Activated CD4-positive, alpha-beta memory T cell treated with anti-CD3 and anti-CD28 coated beads for 36 hours (primary cell): ENCODE results near the gene NAV3. TPM values are rescaled to one million over a fixed set of nuclear protein-coding genes. Genes with fewer than 3 reads are reported as not detected.
"Not testable (repeated sequence)": the region's sequence is repeated elsewhere in the genome, so short reads cannot be mapped to it uniquely, and the experiment has no call there.

Source experiments
- CTCF ChIA-PET: fragments of 350-600 bp; sonication (Branson Sonifier 250); formaldehyde crosslinking; loops from one replicate; lab custom pipeline; 2021; ENCODE audit warnings: antibody characterized with exemption, inconsistent platforms; lab: Charles Lee
- POLR2A ChIA-PET: fragments of 350-600 bp; sonication (Branson Sonifier 250); formaldehyde crosslinking; loops from one replicate; lab custom pipeline; 2021; ENCODE audit warnings: antibody characterized with exemption; lab: Charles Lee
- DNase-seq: peaks from one replicate; pipeline ENCODE4 v3.0.0-alpha.2; 2020
- H3K27ac Mint-ChIP-seq: one replicate; pipeline ENCODE4 v1.8.0; 2021; ENCODE audit warnings: mixed read lengths
- H3K27me3 Mint-ChIP-seq: one replicate; pipeline ENCODE4 v1.8.0; 2021; ENCODE audit warnings: mixed read lengths
- H3K36me3 Mint-ChIP-seq: one replicate; pipeline ENCODE4 v1.8.0; 2021; ENCODE audit warnings: mixed read lengths
- H3K4me1 Mint-ChIP-seq: one replicate; pipeline ENCODE4 v1.8.0; 2021; ENCODE audit warnings: low read depth, mixed read lengths
- H3K4me3 Mint-ChIP-seq: one replicate; pipeline ENCODE4 v1.8.0; 2021; ENCODE audit warnings: mild to moderate bottlenecking, mixed read lengths
- H3K9me3 Mint-ChIP-seq: one replicate; pipeline ENCODE4 v1.8.0; 2021; ENCODE audit warnings: mixed read lengths
- intact Hi-C: fragments of 100-400 bp; cut with micrococcal nuclease; formaldehyde crosslinking; loops from one replicate; pipeline ENCODE4 v1.15.1; 2023
- total RNA-seq, 2 experiments: library from RNA; stranded (reverse); gene quantifications; one replicate each; pipeline ENCODE4 v1.2.3, GENCODE V29; 2021

Gene NAV3
- total RNA-seq, 2 experiments from 2014 or later: not detected

- POLR2A ChIA-PET: no interaction called here
- intact Hi-C loops: no loop called here
- Mint-ChIP-seq H3K27ac (no peak overlapping the region), H3K36me3 (no peaks in the 10 kb centered on the region), H3K4me3 (no peak overlapping the region), H3K27me3 (no peaks in the 10 kb centered on the region), H3K9me3 (peaks cover 4% of the 10 kb centered on the region), H3K4me1 (no peaks in the 10 kb centered on the region)
- DNase-seq: peak; percentile 35
- CTCF ChIA-PET: no interaction called here
Observed at GRCh38 chr12:78229591-78230101, 399.0 kb downstream of the NAV3 start.

DNA sequence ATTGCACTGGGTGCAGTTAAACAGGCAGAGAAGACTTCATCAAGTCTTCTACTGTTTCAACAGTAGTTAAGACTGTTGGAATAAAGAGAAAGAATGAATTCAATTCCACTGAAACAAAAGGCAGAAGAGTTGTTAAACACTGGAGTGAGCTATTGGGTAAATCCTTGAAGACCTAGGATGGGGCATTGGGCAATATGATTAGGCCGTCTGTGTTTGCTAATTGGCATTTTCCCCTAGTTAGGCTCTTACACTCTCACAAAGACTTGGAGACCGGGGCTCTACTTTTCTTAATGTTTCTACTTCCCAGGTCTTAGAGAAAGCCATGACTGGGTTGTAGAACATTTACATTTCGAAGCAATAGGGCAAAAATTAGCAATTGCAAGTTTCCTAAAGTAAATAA, 402.1 kb downstream of the NAV3 start:
- Mint-ChIP-seq H3K36me3 (no peaks in the 10 kb centered on the region), H3K4me3 (no peak overlapping the region), H3K27me3 (no peaks in the 10 kb centered on the region), H3K4me1 (no peaks in the 10 kb centered on the region), H3K27ac (no peak overlapping the region), H3K9me3 (no peaks in the 10 kb centered on the region)
- CTCF ChIA-PET: no interaction called here
- DNase-seq: no peak
- intact Hi-C loops: no loop called here
- POLR2A ChIA-PET: no interaction called here

DNA sequence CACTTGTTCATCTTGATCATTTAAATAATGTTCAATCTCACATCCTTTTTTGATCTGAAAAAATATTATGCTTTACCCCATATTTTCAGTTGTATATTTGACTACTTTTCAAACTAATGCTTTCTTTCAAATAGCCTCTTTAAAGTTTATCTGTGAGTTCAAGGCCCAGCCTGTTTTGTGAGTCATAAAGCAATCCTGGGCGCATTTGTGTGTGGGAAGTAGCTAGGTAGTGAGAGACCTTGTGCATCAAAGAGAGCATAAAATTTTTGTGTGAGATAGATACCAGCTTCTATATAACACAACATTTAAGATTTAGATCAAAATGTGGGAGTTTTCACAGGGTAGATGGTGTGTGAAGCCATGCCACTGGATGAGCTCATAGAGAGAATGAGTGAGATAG, 405.6 kb downstream of the NAV3 start:
- no peaks in the 10 kb centered on the region for H3K36me3 Mint-ChIP-seq
- CTCF ChIA-PET: no interaction called here
- intact Hi-C loops: no loop called here
- POLR2A ChIA-PET: no interaction called here
- H3K27ac Mint-ChIP-seq: no peak overlapping the region
- no peaks in the 10 kb centered on the region for H3K4me1 Mint-ChIP-seq
- H3K27me3 Mint-ChIP-seq: no peaks in the 10 kb centered on the region
- no peaks in the 10 kb centered on the region for H3K9me3 Mint-ChIP-seq
- DNase-seq: no peak
- no peak overlapping the region for H3K4me3 Mint-ChIP-seq

GRCh38 chr12:78239544-78239943, 408.9 kb downstream of the NAV3 start:
- Mint-ChIP-seq H3K36me3 (no peaks in the 10 kb centered on the region), H3K9me3 (peaks cover 5% of the 10 kb centered on the region), H3K4me3 (no peak overlapping the region), H3K4me1 (no peaks in the 10 kb centered on the region), H3K27ac (no peak overlapping the region), H3K27me3 (no peaks in the 10 kb centered on the region)
- DNase-seq: no peak
- intact Hi-C loops: no loop called here
- ChIA-PET CTCF (no interaction called here), POLR2A (no interaction called here)

DNA sequence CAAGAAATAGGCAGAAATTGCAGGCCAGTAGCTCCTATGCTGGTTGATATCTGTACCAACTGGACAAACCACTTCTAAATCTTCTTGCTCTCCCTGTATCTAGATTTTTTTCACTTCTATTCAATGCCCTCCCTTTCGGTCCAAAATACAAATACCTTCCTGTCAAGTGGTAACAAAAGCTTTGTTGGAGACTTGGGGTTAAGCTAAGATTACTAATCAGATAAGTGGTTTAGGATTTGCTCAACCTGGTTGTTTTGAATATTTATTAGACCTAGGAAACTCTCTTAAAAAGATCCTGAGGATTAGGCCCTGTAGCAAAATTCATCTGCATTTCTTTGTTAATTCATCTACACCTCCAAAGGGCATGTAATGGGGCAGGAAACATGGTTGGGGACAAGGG, 410.1 kb downstream of the NAV3 start:
- no peak for DNase-seq
- Mint-ChIP-seq H3K27ac (no peak overlapping the region), H3K36me3 (no peaks in the 10 kb centered on the region), H3K4me3 (no peak overlapping the region), H3K9me3 (peaks cover 7% of the 10 kb centered on the region), H3K4me1 (no peaks in the 10 kb centered on the region), H3K27me3 (no peaks in the 10 kb centered on the region)
- CTCF ChIA-PET: no interaction called here
- intact Hi-C loops: no loop called here
- POLR2A ChIA-PET: no interaction called here

DNA sequence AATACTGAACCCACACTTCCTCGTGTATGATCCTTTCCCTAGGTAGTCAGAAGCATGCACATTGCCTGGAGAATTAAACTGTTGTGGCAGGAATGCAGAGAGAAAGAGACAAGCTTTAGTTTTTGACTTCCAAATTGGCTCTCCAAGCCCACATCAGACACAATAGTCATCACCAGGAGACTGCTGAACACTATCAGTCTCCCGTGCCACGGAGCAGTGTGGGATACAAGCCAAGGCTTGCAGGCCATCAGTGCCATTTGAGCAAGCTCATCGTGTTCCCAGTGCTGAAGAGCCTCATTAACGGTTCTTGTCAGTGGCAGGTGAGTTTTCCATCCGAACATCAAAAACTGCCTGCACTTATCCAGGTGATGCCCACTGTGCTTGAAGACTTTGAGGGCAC, 410.8 kb downstream of the NAV3 start:
- ChIA-PET CTCF (no interaction called here), POLR2A (no interaction called here)
- Mint-ChIP-seq H3K36me3 (no peaks in the 10 kb centered on the region), H3K4me1 (no peaks in the 10 kb centered on the region), H3K4me3 (no peak overlapping the region), H3K27me3 (no peaks in the 10 kb centered on the region), H3K27ac (no peak overlapping the region), H3K9me3 (peaks cover 9% of the 10 kb centered on the region)
- intact Hi-C loops: no loop called here
- no peak for DNase-seq

DNA sequence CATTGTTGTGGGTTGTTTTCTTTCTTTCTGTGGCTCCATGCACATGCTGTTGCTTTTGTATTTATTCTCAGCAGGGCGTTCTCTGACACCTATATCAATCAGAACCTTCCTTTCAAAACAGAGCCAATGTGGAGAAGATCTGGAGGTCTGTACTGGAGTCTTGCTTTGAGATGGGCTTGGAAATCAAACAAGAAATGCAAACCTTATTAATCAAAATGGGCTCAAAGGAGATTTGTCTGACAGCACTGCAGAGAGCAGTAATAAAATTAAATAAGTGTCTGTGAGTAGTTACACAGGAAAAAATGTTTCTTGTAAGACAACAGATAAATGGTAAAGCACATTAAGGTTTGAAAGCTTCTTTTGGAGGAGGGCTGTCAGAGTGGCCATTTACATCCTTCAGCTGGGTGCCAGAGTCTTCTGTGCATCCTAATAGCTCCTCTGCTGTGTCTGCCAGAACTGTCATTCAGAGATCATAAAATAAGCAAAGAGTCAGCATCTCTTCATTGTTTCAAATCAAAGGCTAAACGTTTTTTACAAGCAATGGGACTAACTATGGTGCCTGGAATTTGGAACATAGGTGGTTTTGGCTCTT, 414.3 kb downstream of the NAV3 start:
- no peak for DNase-seq
- intact Hi-C loops: no loop called here
- H3K27me3 Mint-ChIP-seq: no peaks in the 10 kb centered on the region
- H3K27ac Mint-ChIP-seq: no peak overlapping the region
- no peaks in the 10 kb centered on the region for H3K36me3 Mint-ChIP-seq
- ChIA-PET CTCF (no interaction called here), POLR2A (no interaction called here)
- H3K9me3 Mint-ChIP-seq: peaks cover 9% of the 10 kb centered on the region
- H3K4me3 Mint-ChIP-seq: no peak overlapping the region
- H3K4me1 Mint-ChIP-seq: no peaks in the 10 kb centered on the region

GRCh38 chr12:78248321-78248720, 417.6 kb downstream of the NAV3 start:
- H3K4me3 Mint-ChIP-seq: no peak overlapping the region
- H3K27ac Mint-ChIP-seq: no peak overlapping the region
- H3K36me3 Mint-ChIP-seq: no peaks in the 10 kb centered on the region
- CTCF ChIA-PET: no interaction called here
- intact Hi-C loops: no loop called here
- no peaks in the 10 kb centered on the region for H3K4me1 Mint-ChIP-seq
- H3K27me3 Mint-ChIP-seq: no peaks in the 10 kb centered on the region
- POLR2A ChIA-PET: no interaction called here
- peaks cover 8% of the 10 kb centered on the region for H3K9me3 Mint-ChIP-seq
- DNase-seq: no peak

DNA sequence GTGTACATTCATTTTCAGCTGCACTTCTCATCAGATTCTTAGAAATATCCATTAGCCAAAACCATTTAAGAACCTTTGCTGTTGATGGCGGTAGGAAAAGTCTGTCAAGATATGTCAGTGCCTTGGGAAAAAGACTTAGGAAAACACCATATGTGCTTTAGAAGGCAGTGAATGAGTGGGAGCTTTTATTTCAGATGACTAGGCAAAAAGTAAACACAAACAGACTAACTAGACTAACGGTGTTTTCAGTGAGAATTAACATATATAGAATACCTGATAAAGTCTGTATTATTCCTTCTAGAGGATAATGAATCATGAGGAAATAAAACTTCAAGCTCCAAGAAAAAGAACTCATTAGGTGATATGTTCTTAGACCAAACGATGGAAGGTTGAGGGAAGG, 418.9 kb downstream of the NAV3 start:
- Mint-ChIP-seq H3K9me3 (peaks cover 12% of the 10 kb centered on the region), H3K27me3 (no peaks in the 10 kb centered on the region), H3K4me3 (no peak overlapping the region), H3K36me3 (no peaks in the 10 kb centered on the region), H3K27ac (no peak overlapping the region), H3K4me1 (no peaks in the 10 kb centered on the region)
- DNase-seq: no peak
- POLR2A ChIA-PET: no interaction called here
- intact Hi-C loops: no loop called here
- CTCF ChIA-PET: no interaction called here

- H3K27me3 Mint-ChIP-seq, H3K4me1 Mint-ChIP-seq, CTCF ChIA-PET, H3K4me3 Mint-ChIP-seq, H3K36me3 Mint-ChIP-seq, POLR2A ChIA-PET, DNase-seq, H3K27ac Mint-ChIP-seq, intact Hi-C loops: not testable (repeated sequence)
- peaks cover 30% of the 10 kb centered on the region for H3K9me3 Mint-ChIP-seq
Observed at GRCh38 chr12:78257662-78258061, 427.0 kb downstream of the NAV3 start.

DNA sequence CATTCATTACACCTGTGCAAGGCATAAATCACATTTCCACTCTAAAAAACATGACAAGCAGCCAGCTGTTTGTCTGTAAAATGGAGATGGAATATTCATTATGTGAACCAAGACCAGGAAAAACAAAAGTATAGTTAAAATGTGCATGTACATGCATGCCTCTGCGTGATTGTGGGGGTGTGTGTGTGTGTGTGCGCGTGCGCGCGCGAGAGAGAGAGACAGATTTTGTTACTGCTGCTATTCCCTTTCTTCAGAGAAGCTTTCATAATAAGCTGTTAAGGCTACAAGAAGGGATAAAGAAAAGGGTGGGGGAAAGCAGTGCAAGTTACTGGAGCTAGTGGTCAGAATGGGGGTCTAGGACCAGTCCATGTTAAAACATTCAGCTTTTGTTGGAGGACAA, 430.3 kb downstream of the NAV3 start:
- CTCF ChIA-PET: no interaction called here
- H3K9me3 Mint-ChIP-seq: peaks cover 13% of the 10 kb centered on the region
- DNase-seq: no peak
- H3K4me1 Mint-ChIP-seq: no peaks in the 10 kb centered on the region
- POLR2A ChIA-PET: no interaction called here
- H3K4me3 Mint-ChIP-seq: no peak overlapping the region
- no peaks in the 10 kb centered on the region for H3K36me3 Mint-ChIP-seq
- intact Hi-C loops: no loop called here
- no peak overlapping the region for H3K27ac Mint-ChIP-seq
- no peaks in the 10 kb centered on the region for H3K27me3 Mint-ChIP-seq

GRCh38 chr12:78261901-78262300, 431.2 kb downstream of the NAV3 start:
- no peaks in the 10 kb centered on the region for H3K36me3 Mint-ChIP-seq
- POLR2A ChIA-PET: no interaction called here
- H3K4me3 Mint-ChIP-seq: no peak overlapping the region
- no peaks in the 10 kb centered on the region for H3K4me1 Mint-ChIP-seq
- peaks cover 8% of the 10 kb centered on the region for H3K9me3 Mint-ChIP-seq
- CTCF ChIA-PET: interaction anchor here (0.6 kb wide), 1 partner anchor 15 kb away, joined by 3 read pairs; no protein-coding TSS in a partner anchor
- intact Hi-C loops: no loop called here
- H3K27ac Mint-ChIP-seq: no peak overlapping the region
- DNase-seq: no peak
- H3K27me3 Mint-ChIP-seq: no peaks in the 10 kb centered on the region
